Lung (tissue), 12 donors: ENCODE data around the gene DHX9. TPM values are rescaled to one million over a fixed set of nuclear protein-coding genes. Genes with fewer than 3 reads are reported as not detected.

Experiments used
- ATAC-seq: fragments of 200-7000 bp; cut with Tn5 transposase; one replicate; pipeline ENCODE4 v1.9.1; 2020; ENCODE audit warnings: moderate number of reproducible peaks; ENCODE audit not compliant: insufficient read depth, low FRiP score
- DNase-seq, 3 donors: peaks; one replicate each; pipeline ENCODE4 v3.0.0-alpha.2; 2013 to 2017
- H3K27ac ChIP-seq, 2 donors: one replicate each; pipeline ENCODE4 v1.5.1; 2013; ENCODE audit warnings: mild to moderate bottlenecking in 2 of 2, moderate library complexity in 2 of 2, control low read depth in 1 of 2, inconsistent platforms in 1 of 2, low read depth in 1 of 2, low read length in 1 of 2
- H3K27me3 ChIP-seq, 3 donors: one replicate each; pipeline ENCODE4 v1.5.1; 2013; ENCODE audit warnings: low read length in 2 of 3; ENCODE audit not compliant: control insufficient read depth in 3 of 3, insufficient read depth in 3 of 3
- H3K36me3 ChIP-seq, 4 donors: one replicate each; pipeline ENCODE4 v1.5.1; 2013; ENCODE audit warnings: low read length in 4 of 4, mild to moderate bottlenecking in 1 of 4, moderate library complexity in 1 of 4; ENCODE audit not compliant: control insufficient read depth in 4 of 4, insufficient read depth in 4 of 4
- H3K4me1 ChIP-seq, 5 donors: one replicate each; pipeline ENCODE4 v1.5.1; 2013; ENCODE audit warnings: low read length in 5 of 5, mild to moderate bottlenecking in 2 of 5, moderate library complexity in 1 of 5; ENCODE audit not compliant: control insufficient read depth in 5 of 5, insufficient read depth in 5 of 5
- H3K4me3 ChIP-seq: one replicate; pipeline ENCODE4 v1.5.1; 2013; ENCODE audit warnings: mild to moderate bottlenecking, control low read depth, moderate library complexity
- H3K9ac ChIP-seq, 2 donors: one replicate each; pipeline ENCODE4 v1.5.1; 2013; ENCODE audit warnings: low read length in 2 of 2, control low read depth in 1 of 2; ENCODE audit not compliant: insufficient read depth in 1 of 2
- H3K9me3 ChIP-seq, 4 donors: one replicate each; pipeline ENCODE4 v1.5.1; 2013; ENCODE audit warnings: low read length in 3 of 4, mild to moderate bottlenecking in 1 of 4, moderate library complexity in 1 of 4; ENCODE audit not compliant: control insufficient read depth in 4 of 4, insufficient read depth in 3 of 4
- WGBS, 2 donors: extraction: QIAGEN DNeasy Blood & Tissue Kit; methylation state at CpG; one replicate each; pipeline ENCODE4 v1.1.7; 2013; 5-methylcytosine and 5-hydroxymethylcytosine counted together
- polyA plus RNA-seq, 2 donors: library from polyadenylated mRNA; stranded (reverse); fragments of 200-250 nt; gene quantifications; one replicate each; pipeline ENCODE4 v1.2.1, GENCODE V29; 2013
- total RNA-seq, 2 donors: library from RNA; depleted of rRNA in 1 of 2; stranded (reverse); fragments of >200 nt in 1 of 2; gene quantifications; one replicate each; pipeline ENCODE4 v1.2.1, GENCODE V29; 2014 to 2021
- TF ChIP-seq, protein P1 (sequence below): IDR thresholded peaks from 2 replicates; pipeline ENCODE4 v1.5.1; 2012; ENCODE audit warnings: mild to moderate bottlenecking; ENCODE audit errors: control extremely low read depth, extremely low read depth
- donor health status: control.
- donor health status: control.
- donor health status: Bipolar disorder and iron deficiency.
- donor health status: healthy.
- donor health status: DM: yes; HTN: yes; CAD: no.

Gene DHX9
- total and polyA plus RNA-seq, 4 donors: 55.5 to 157 (median 114) TPM

DNA sequence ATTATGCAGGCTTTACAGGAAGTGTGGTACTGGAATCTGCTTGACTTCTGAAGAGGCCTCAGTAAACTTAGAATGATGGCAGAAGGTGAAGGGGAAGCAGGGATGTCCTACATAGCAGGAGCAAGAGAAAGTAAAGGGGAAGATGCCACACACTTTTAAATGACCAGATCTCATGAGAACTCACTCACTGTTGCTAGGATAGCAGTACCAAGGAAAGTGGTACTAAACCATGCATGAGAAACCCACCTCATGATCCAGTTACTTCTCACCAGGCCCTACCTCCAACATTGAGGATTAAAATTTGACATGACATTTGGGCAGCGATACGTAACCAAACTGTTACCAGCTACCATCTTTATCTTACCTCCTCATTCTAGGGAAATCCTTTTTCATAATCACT lies 9.6 kb downstream of the DHX9 start:
- Histone ChIP-seq H3K9ac (no peak overlapping the region), H3K36me3 (peaks cover 22 to 55% (median 40%) of the 10 kb centered on the region in 4 donors), H3K9me3 (no peaks in the 10 kb centered on the region), H3K27me3 (no peaks in the 10 kb centered on the region), H3K4me3 (no peak overlapping the region), H3K27ac (no peak overlapping the region), H3K4me1 (peaks cover 0 to 7% (median 0%) of the 10 kb centered on the region in 5 donors)
- DNase-seq (no peak), ATAC-seq (no peak)
- WGBS, 2 donors: 98 to 99% methylated on average over 2 of the region's 2 CpGs
- TF ChIP-seq, protein P1, sequence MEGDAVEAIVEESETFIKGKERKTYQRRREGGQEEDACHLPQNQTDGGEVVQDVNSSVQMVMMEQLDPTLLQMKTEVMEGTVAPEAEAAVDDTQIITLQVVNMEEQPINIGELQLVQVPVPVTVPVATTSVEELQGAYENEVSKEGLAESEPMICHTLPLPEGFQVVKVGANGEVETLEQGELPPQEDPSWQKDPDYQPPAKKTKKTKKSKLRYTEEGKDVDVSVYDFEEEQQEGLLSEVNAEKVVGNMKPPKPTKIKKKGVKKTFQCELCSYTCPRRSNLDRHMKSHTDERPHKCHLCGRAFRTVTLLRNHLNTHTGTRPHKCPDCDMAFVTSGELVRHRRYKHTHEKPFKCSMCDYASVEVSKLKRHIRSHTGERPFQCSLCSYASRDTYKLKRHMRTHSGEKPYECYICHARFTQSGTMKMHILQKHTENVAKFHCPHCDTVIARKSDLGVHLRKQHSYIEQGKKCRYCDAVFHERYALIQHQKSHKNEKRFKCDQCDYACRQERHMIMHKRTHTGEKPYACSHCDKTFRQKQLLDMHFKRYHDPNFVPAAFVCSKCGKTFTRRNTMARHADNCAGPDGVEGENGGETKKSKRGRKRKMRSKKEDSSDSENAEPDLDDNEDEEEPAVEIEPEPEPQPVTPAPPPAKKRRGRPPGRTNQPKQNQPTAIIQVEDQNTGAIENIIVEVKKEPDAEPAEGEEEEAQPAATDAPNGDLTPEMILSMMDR: no peak

DNA sequence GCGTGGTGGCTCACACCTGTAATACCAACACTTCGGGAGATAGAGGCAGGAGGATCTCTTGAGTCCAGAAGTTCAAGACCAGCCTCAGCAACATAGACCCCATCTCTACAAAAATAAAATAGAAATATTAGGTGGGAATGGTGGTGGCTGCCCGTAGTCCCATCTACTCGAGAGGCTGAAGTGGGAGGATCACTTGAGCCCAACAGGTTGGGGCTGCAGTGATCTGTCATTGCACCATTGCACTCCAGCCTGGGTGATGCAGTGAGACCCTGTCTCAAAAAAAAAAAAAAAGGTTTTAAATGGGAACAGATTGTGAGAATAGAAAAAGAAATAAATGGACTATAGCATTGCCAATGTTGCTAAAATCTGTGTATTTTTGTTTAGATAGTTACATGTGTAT lies 11.2 kb downstream of the DHX9 start:
- Histone ChIP-seq H3K9me3 (no peaks in the 10 kb centered on the region), H3K27ac (no peak overlapping the region), H3K36me3 (peaks cover 24 to 64% (median 47%) of the 10 kb centered on the region in 4 donors), H3K4me3 (no peak overlapping the region), H3K9ac (no peak overlapping the region), H3K4me1 (peaks cover 0 to 7% (median 0%) of the 10 kb centered on the region in 5 donors), H3K27me3 (no peaks in the 10 kb centered on the region)
- WGBS, 2 donors: 97 to 100% methylated on average over 4 of the region's 4 CpGs
- TF ChIP-seq, protein P1: no peak
- no peak for ATAC-seq
- no peak for DNase-seq

DNA sequence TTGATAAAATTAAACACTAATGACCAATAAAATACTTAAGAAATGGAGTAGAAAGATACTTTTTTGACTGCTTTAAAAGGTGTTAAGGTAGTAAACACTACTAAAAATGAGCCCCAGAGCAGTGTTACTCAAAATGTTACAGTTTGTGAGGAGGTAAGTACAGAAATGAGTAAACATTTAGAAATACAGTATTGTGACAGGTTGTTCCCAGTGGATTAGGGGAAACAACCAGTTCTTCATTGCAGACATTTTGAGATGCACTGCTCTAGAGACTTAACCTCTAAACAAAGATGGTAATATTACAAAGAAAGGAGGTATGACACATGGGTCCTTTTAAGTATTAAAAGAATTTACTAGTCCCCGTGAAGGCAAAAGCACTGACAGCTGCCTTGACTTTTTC lies 12.7 kb downstream of the DHX9 start:
- Histone ChIP-seq H3K27ac (no peak overlapping the region), H3K36me3 (peaks cover 26 to 64% (median 51%) of the 10 kb centered on the region in 4 donors), H3K4me1 (peaks cover 0 to 7% (median 0%) of the 10 kb centered on the region in 5 donors), H3K27me3 (no peaks in the 10 kb centered on the region), H3K4me3 (no peak overlapping the region), H3K9me3 (no peaks in the 10 kb centered on the region), H3K9ac (no peak overlapping the region)
- ATAC-seq: no peak
- 88 to 97% methylated on average over 1 of the region's 1 CpG for WGBS, 2 donors
- DNase-seq: no peak
- TF ChIP-seq, protein P1: no peak

DNA sequence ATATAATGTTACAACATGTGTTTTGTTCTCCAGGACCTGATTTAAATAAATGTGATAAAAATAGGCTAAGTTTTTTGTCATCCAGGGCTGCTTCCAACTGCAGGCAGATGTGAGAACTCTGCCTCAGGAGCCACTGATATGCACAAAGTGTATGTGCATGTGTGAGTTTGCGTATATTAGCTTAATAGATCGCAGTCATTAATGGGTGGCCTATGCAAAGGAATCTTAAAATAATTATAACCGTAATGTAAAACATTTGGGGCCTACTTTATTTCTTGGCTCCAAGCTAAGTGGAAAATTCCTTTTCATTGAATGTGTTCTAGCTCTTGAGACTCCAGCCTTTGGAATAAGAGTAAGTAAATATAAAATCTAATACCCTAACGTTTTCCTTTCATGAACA lies 16.8 kb downstream of the DHX9 start:
- TF ChIP-seq, protein P1: no peak
- DNase-seq: no peak

More for the DNA sequence above, 16.8 kb downstream of the DHX9 start:
- Histone ChIP-seq H3K4me1 (no peaks in the 10 kb centered on the region), H3K9ac (no peak overlapping the region), H3K4me3 (no peak overlapping the region), H3K27ac (no peak overlapping the region), H3K27me3 (no peaks in the 10 kb centered on the region), H3K36me3 (peaks cover 37 to 69% (median 63%) of the 10 kb centered on the region in 4 donors), H3K9me3 (no peaks in the 10 kb centered on the region)
- 71 to 85% methylated on average over 4 of the region's 4 CpGs for WGBS, 2 donors
- no peak for ATAC-seq
